K562 treated with DMSO at 1 percent for 12 hours (cell line): ENCODE data around the gene NEMP1. TPM values are rescaled to one million over a fixed set of nuclear protein-coding genes. Genes with fewer than 3 reads are reported as not detected.

ENCODE experiments used
- total RNA-seq: library from RNA; unstranded; fragments of 300-600 nt; gene quantifications from 2 replicates; pipeline ENCODE4 v1.2.3, GENCODE V29; 2022; ENCODE audit not compliant: insufficient read depth

NEMP1 gene
- total RNA-seq: 9.3 and 40.5 TPM in 2 replicates

DNA sequence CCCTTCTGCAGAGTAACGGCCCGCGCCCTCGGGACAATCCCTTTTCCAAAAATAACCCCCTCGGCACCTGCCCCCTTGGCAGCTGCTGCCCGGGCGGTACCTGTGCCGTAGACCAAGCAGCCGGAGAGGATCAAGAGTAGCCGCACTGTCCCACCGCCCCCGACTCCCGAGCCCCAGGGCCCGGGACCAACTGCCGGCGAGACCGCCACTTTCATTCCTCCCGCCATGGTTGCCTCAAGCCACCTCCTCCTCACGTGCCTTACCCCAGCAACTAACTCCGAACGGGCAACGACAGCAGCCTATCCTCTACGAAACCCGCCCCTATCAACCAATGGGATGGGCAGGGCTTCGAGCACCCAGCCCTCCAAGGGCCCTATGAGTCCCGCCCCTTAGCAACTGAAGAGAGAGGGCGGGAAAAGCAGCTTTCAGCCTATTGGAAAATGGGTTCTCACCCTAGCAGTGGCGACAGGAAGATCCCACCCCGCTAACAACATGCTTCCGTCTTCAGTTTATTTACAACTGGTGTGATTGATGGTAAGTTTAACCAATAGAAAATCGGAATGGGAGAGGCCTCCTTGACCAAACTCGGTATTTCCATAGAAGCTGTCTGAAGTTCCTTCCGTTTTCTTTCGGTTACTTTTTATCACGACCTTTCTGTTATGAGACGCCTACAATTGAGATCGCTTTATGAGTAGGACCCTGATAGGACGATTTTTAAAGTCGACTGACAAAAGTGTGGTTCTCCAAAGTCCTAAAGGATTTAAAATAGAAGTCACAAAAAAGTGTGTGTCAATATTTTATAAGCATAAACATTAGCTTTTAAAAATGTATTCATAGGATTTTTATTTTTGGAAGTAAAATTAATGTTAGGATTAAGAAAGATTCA lies at the start of gene NEMP1:
TSS of gene NEMP1 (minus strand) at position 273 of the 886 bp plus-strand sequence. CDS start at position 227, 46 bp downstream.

GRCh38 chr12:57127726-57128518 lies 49.3 kb upstream of the NEMP1 start, which contains the start of gene LRP1:
Gene LRP1 (plus strand): TSS chr12:57128483. CDS start chr12:57128965, 482 bp downstream.

DNA sequence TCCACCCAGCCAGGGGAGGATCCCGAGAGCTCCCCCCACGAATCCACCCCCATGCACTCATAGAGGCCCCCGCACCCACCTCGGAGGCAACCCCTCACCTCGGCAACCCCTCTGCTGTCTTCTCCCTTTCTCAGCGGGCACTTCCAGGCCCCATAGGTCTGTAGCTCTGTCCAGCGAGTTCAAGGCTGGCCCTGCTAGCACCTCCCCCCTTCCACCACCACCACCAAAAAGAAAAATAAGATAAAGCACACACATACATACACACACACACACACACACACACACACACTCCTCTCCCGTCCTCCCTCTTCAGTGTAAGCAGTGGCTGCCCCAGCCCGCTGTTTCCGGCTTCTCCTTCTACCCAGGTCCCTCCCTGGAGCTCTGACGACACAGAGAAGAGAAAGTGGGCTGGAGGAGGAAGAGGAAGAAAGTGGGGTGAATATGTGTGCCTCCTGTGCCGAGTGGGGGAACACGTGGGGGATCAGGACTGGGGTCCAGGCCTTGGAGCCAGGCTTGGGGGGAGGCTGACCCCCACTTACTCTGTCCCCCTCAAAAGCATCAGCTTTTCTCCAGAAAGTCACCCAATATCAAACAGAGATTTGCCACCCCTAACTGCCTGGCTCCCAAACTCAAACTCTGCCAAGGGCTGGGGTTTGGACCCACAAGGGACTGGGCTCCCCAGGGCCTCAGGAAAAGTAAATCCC lies 32.6 kb upstream of the NEMP1 start, which contains the start of gene STAT6:
TSS of gene STAT6 (minus strand) at position 332 of the 704 bp plus-strand sequence. CDS start 3,084 bp downstream, outside the sequence.

DNA sequence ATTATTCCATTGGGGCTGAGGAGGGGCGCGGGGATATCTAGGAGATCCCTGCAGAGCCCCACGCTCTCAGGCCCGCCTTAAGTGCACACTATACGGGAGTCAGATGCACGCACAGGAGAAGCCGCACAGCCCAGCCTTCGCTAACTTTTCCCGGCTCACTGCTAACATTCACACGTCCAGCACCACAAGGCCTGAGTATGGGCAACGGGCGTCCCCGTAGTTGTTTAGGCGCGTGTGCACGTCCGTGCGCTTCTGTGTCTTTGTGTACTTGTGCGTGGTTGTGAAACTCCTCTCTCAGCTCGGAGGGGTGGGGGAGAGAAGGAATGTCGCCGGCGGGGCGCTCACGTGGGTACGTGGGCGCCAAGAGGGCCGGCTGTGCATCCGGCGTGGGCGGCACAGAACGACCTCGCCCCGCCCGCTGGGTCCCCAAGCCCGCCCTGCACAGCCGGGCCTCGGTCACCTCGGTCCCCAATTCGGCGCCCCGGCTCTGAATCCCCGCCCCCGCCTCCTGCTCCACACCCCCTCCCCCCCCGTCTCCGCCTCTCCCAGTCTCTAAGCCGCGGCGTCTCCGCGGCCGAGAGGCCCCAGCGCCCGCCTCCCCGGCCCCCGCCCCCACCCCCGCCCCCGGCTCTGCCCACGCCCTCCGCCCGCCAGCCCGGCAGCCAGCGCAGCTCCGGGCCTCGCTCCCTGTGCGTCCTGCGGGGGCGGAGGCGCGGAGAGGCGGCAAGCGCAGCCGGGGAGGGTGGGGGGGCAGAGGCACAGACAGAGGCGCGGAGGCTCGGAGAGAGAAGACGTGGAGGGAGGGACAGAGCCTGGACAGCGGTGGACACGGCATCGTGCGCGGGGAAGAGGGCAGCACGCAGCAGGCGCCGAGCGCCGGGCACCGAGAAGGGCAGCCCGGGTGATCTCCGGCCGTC lies 10.0 kb upstream of the NEMP1 start, which contains the start of gene NAB2:
TSS of gene NAB2 (plus strand) at position 761 of the 917 bp plus-strand sequence. CDS start 158 bp downstream, outside the sequence.

GRCh38 chr12:57049890-57050289 lies 28.7 kb downstream of the NEMP1 start, which contains the start of gene MYO1A:
Gene MYO1A (minus strand): TSS chr12:57050129. CDS start chr12:57048323, 1,806 bp downstream.

DNA sequence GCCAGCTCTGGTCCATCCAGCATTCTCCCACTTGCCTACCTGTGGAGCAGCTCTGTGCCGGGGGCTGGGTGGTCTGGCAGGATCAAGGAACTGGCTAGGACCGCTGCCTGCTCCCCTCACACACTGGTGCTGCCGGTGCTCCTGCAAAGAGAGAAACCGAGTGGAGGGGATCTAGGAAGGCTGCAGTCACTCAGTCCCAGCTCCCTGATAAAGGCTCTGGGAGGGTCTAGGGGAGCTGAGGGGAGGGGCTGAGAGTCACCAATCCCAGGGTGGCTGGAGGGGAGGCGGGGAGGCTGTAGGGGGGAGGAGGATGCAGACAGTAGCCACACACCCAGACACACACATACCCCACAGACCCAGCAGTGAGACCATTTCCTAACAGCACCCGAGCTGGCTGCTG lies 62.2 kb downstream of the NEMP1 start, which contains the start of gene TAC3:
TSS of gene TAC3 (minus strand) at position 182 of the 400 bp plus-strand sequence. CDS start 732 bp downstream, outside the sequence.

DNA sequence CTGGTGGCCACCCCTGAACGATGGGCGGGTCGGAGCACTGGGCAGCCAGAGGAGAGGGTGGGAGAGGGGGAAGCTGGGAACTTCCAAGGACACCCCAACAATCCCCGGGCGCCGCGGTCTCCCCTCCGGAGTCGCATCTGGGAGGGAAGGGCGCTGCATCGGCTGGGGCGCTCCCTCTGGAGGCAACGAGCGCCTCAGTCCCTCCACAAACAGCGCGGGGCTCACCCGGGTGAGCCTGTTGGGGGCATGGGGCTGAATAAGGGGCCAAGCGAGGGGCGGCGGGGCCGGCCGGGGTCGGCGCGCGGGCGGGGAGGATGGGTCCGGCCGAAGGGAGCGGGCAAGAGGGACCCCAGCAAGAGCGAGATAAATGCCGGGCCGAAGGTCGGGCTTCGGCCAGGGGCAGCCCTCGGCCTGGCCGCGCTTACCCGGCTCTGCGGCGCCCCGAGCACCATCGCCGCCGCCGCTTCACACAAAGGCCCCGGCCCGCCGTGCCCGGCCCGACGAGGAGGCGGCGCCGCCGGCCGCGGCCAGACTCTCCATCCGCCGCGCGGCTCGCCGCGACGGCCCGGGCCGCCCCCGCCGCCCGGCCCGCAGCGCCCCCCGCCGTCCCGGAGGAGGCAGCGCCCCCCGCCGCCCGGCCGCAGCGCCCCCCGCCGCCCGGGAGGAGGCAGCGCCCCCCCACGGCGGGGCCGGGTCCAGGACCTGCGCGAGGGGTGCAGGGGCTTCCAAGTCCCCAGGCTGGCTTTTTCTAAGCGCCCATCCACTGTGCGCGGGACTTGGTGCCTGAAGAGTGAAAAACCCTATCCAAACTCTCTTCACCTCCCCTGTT lies 72.4 kb downstream of the NEMP1 start, which contains the start of gene ZBTB39:
TSS of gene ZBTB39 (minus strand) at position 567 of the 829 bp plus-strand sequence. CDS start 1,629 bp downstream, outside the sequence.

Other genes starting within 250 kb of the NEMP1 start
- not detected in 2 replicates for gene SDR9C7, start 144.4 kb downstream of the NEMP1 start, total RNA-seq
- gene RDH16, start 121.2 kb downstream of the NEMP1 start, total RNA-seq: 0.34 and 0.65 TPM in 2 replicates
- gene ZBTB39, start 72.2 kb downstream of the NEMP1 start, total RNA-seq: 2.9 and 13.3 TPM in 2 replicates
- not detected in 2 replicates for gene TAC3, start 62.3 kb downstream of the NEMP1 start, total RNA-seq
- 0.21 TPM in 1 of 2 replicates, not detected in the other for gene MYO1A, start 28.7 kb downstream of the NEMP1 start, total RNA-seq
- 28.3 and 31.9 TPM in 2 replicates for gene NAB2, start 10.3 kb upstream of the NEMP1 start, total RNA-seq
- 21.4 and 45.6 TPM in 2 replicates for gene STAT6, start 32.6 kb upstream of the NEMP1 start, total RNA-seq
- gene LRP1, start 49.7 kb upstream of the NEMP1 start, total RNA-seq: 0.64 and 2.9 TPM in 2 replicates
- not detected in 2 replicates for gene LRP1-AS, start 68.8 kb upstream of the NEMP1 start, total RNA-seq
- gene NXPH4, start 138.0 kb upstream of the NEMP1 start, total RNA-seq: 10.6 and 11.7 TPM in 2 replicates
- gene SHMT2, start 150.9 kb upstream of the NEMP1 start, total RNA-seq: 394 and 460 TPM in 2 replicates
- gene STAC3, start 172.4 kb upstream of the NEMP1 start, total RNA-seq: 5.1 and 9.5 TPM in 2 replicates